Dedifferentiated amniotic fluid mesenchymal stem cell (primary cell): ENCODE results near the gene CFAP45.

Experiments
- DNase-seq: peaks from one replicate; pipeline ENCODE4 v3.0.0-alpha.2; 2016; ENCODE audit errors: extremely low spot score

CFAP45 gene

GRCh38 chr1:159923203-159924024 lies 23.4 kb upstream of the CFAP45 start:
- peak; percentile 79 for DNase-seq

- no peak for DNase-seq
Measured at GRCh38 chr1:159922511-159923202, 22.7 kb upstream of the CFAP45 start.

GRCh38 chr1:159921700-159922504 lies 21.9 kb upstream of the CFAP45 start:
- DNase-seq: no peak

- no peak for DNase-seq
Measured at GRCh38 chr1:159921251-159921650, 21.3 kb upstream of the CFAP45 start.

GRCh38 chr1:159920651-159921050 lies 20.7 kb upstream of the CFAP45 start:
- DNase-seq: no peak

- no peak for DNase-seq
Measured at GRCh38 chr1:159920202-159920601, 20.2 kb upstream of the CFAP45 start.

GRCh38 chr1:159919236-159919865 lies 19.4 kb upstream of the CFAP45 start:
- no peak for DNase-seq

GRCh38 chr1:159918352-159919200 lies 18.6 kb upstream of the CFAP45 start:
- peak; percentile 34 for DNase-seq

- DNase-seq: no peak
Measured at GRCh38 chr1:159917533-159918351, 17.8 kb upstream of the CFAP45 start.

- DNase-seq: peak; percentile 75
Measured at GRCh38 chr1:159916242-159917051, 16.5 kb upstream of the CFAP45 start.

GRCh38 chr1:159915571-159916241 lies 15.7 kb upstream of the CFAP45 start:
- DNase-seq: no peak

GRCh38 chr1:159914252-159915018 lies 14.5 kb upstream of the CFAP45 start:
- no peak for DNase-seq

- DNase-seq: no peak
Measured at GRCh38 chr1:159913451-159914192, 13.7 kb upstream of the CFAP45 start.

- no peak for DNase-seq
Measured at GRCh38 chr1:159911326-159912070, 11.5 kb upstream of the CFAP45 start.

- DNase-seq: no peak
Measured at GRCh38 chr1:159908031-159908940, 8.3 kb upstream of the CFAP45 start.
